ENCODE measurements around the gene ADAMTSL2.

Gene ADAMTSL2

GRCh38 chr9:133518706-133519449 lies 15.6 kb upstream of the ADAMTSL2 start:
- DNase-seq = no peak

GRCh38 chr9:133519693-133520092 lies 14.8 kb upstream of the ADAMTSL2 start:
- no peak for DNase-seq

- no peak for DNase-seq
Observed at GRCh38 chr9:133520121-133520835, 14.2 kb upstream of the ADAMTSL2 start.

GRCh38 chr9:133521122-133522072 lies 13.1 kb upstream of the ADAMTSL2 start:
- DNase-seq = no peak

- DNase-seq = no peak
Observed at GRCh38 chr9:133522073-133522910, 12.2 kb upstream of the ADAMTSL2 start.

- DNase-seq = no peak
Observed at GRCh38 chr9:133523106-133523505, 11.4 kb upstream of the ADAMTSL2 start.

GRCh38 chr9:133524146-133524545 lies 10.4 kb upstream of the ADAMTSL2 start:
- no peak for DNase-seq

- DNase-seq = no peak
Observed at GRCh38 chr9:133524679-133525228, 9.8 kb upstream of the ADAMTSL2 start, which contains the start of gene MYMK. TSS of gene MYMK (minus strand) at chr9:133524959. CDS start at chr9:133524844, 115 bp downstream.

- DNase-seq = no peak
Observed at GRCh38 chr9:133525677-133526076, 8.8 kb upstream of the ADAMTSL2 start.

GRCh38 chr9:133526721-133527321 lies 7.7 kb upstream of the ADAMTSL2 start:
- no peak for DNase-seq

- no peak for DNase-seq
Observed at GRCh38 chr9:133527444-133527920, 7.0 kb upstream of the ADAMTSL2 start.

- no peak for DNase-seq
Observed at GRCh38 chr9:133528001-133528875, 6.3 kb upstream of the ADAMTSL2 start.

GRCh38 chr9:133528876-133529241 lies 5.6 kb upstream of the ADAMTSL2 start:
- DNase-seq = no peak

- no peak for DNase-seq
Observed at GRCh38 chr9:133529457-133529856, 5.0 kb upstream of the ADAMTSL2 start.

GRCh38 chr9:133529874-133530273 lies 4.6 kb upstream of the ADAMTSL2 start:
- no peak for DNase-seq

GRCh38 chr9:133531293-133531692 lies 3.2 kb upstream of the ADAMTSL2 start:
- no peak for DNase-seq

GRCh38 chr9:133532937-133533668 lies 1.4 kb upstream of the ADAMTSL2 start:
- no peak for DNase-seq

- DNase-seq = no peak
Observed at GRCh38 chr9:133533857-133534256, 647 bp upstream of the ADAMTSL2 start.

GRCh38 chr9:133535306-133535877 lies 888 bp downstream of the ADAMTSL2 start:
- no peak for DNase-seq

Data from NCI-H1048 (cell line).